DOHH2 (cell line): Measurements from ENCODE around the gene EBF3.

Experiments used
- H3F3A ChIP-seq: fragments of 200-600 bp; sonication (generic), shearing (Covaris generic); 2 replicates; pipeline ENCODE4 v1.6.0; 2016; ENCODE audit warnings: antibody characterized with exemption, mild to moderate bottlenecking; ENCODE audit not compliant: control insufficient read depth, insufficient read depth
- H3K27ac ChIP-seq: fragments of 200-600 bp; sonication (generic); 2 replicates; pipeline ENCODE4 v1.5.1; 2014; ENCODE audit warnings: low read depth, mild to moderate bottlenecking, low read length, moderate library complexity
- H3K27me3 ChIP-seq: fragments of 200-600 bp; sonication (generic); 2 replicates; pipeline ENCODE4 v1.6.1; 2014; ENCODE audit warnings: mild to moderate bottlenecking, low read length, mixed read lengths; ENCODE audit not compliant: control insufficient read depth
- H3K36me3 ChIP-seq: fragments of 200-600 bp; sonication (generic); 2 replicates; pipeline ENCODE4 v1.6.1; 2014; ENCODE audit warnings: mild to moderate bottlenecking, low read length, moderate library complexity, mixed read lengths; ENCODE audit not compliant: control insufficient read depth
- H3K4me1 ChIP-seq: fragments of 200-600 bp; sonication (generic); 2 replicates; pipeline ENCODE4 v1.6.1; 2014; ENCODE audit warnings: mild to moderate bottlenecking, low read length, mixed read lengths; ENCODE audit not compliant: control insufficient read depth
- H3K4me2 ChIP-seq: fragments of 200-600 bp; sonication (generic); 2 replicates; pipeline ENCODE4 v1.6.0; 2014; ENCODE audit warnings: mild to moderate bottlenecking, low read length, moderate library complexity
- H3K4me3 ChIP-seq: fragments of 200-600 bp; sonication (generic); 2 replicates; pipeline ENCODE4 v1.5.1; 2014; ENCODE audit warnings: mild to moderate bottlenecking, low read length, mixed read lengths
- H3K79me2 ChIP-seq: fragments of 200-600 bp; sonication (generic); 2 replicates; pipeline ENCODE4 v1.6.1; 2014; ENCODE audit warnings: mild to moderate bottlenecking, low read length, mixed read lengths; ENCODE audit not compliant: control insufficient read depth
- H3K9me2 ChIP-seq: fragments of 200-600 bp; sonication (generic); replicated peaks from 2 replicates; pipeline ENCODE4 v1.6.1; 2014; ENCODE audit warnings: mild to moderate bottlenecking, low read length, mixed read lengths; ENCODE audit not compliant: control insufficient read depth
- H3K9me3 ChIP-seq: fragments of 200-600 bp; sonication (generic); 2 replicates; pipeline ENCODE4 v1.6.1; 2014; ENCODE audit warnings: antibody characterized with exemption, low read length, mixed read lengths; ENCODE audit not compliant: control insufficient read depth, insufficient read depth
- H4K20me1 ChIP-seq: fragments of 200-600 bp; sonication (generic); 2 replicates; pipeline ENCODE4 v1.6.0; 2014; ENCODE audit warnings: low read depth, mild to moderate bottlenecking, antibody characterized with exemption, low read length, moderate library complexity; ENCODE audit not compliant: control insufficient read depth, insufficient read depth
- CTCF ChIP-seq: fragments of 200-600 bp; sonication (generic); IDR thresholded peaks from one replicate; pipeline ENCODE4 v1.5.1; 2014; ENCODE audit warnings: antibody characterized with exemption, mild to moderate bottlenecking, low read depth, low read length; ENCODE audit not compliant: poor library complexity, severe bottlenecking
- EZH2phosphoT487 ChIP-seq: fragments of 200-600 bp; sonication (generic); IDR thresholded peaks from 2 replicates; pipeline ENCODE4 v1.6.1; 2017; ENCODE audit warnings: borderline replicate concordance, mild to moderate bottlenecking, antibody characterized with exemption, low read length, moderate library complexity, mixed read lengths

Gene EBF3

DNA sequence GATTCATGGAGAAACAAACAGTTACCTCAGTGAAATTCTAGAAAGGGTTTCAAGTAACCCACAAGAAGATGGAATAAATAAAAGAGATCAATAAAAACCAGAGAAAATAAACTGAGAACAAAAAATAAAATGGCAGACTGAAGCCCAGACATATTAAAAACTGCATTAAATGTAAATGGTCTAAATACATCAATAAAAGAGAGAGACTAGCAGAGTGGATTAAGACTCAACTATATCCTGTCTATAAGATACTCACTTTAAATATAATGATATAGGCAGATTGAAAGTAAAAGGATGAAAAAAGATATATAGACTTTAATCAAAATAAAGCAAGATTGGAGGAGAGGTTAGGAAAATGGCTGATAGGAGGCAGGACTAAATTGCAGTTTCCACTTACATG is 18.8 kb upstream of the EBF3 start:
- H3K79me2 ChIP-seq = no peaks in the 10 kb centered on the region
- no peaks in the 10 kb centered on the region for H3F3A ChIP-seq
- H3K4me1 ChIP-seq = no peaks in the 10 kb centered on the region
- no peaks in the 10 kb centered on the region for H4K20me1 ChIP-seq
- H3K9me3 ChIP-seq = peaks cover 3% of the 10 kb centered on the region; the same call in 1 of the 2 replicates
- H3K4me2 ChIP-seq = no peak overlapping the region
- H3K36me3 ChIP-seq = no peaks in the 10 kb centered on the region
- no peak for TF ChIP-seq EZH2phosphoT487
- no peak for TF ChIP-seq CTCF
- H3K27ac ChIP-seq = no peak overlapping the region
- no peaks in the 10 kb centered on the region for H3K27me3 ChIP-seq
- no peaks in the 10 kb centered on the region for H3K9me2 ChIP-seq
- no peak overlapping the region for H3K4me3 ChIP-seq

DNA sequence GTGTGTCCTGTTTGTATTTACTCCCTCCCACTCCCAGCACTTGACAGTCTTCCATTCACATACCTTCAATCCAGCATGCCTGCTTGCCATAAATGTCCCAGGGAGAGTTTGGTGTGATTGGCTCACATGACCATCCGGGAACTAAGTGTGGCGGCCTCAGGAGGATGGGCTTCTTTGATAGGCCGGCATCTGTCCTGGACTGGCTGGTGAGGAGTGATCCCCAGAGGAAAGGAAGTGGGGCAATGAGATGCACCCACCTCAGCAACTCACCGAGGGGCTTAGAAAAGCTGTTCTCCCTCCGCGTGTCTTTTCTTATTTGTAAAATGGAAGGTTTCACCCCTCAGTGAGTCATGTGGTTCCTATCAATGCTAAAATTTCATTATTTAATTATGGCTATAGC is 14.9 kb upstream of the EBF3 start:
- no peak for TF ChIP-seq EZH2phosphoT487
- no peak for TF ChIP-seq CTCF
- H3K4me2 ChIP-seq = no peak overlapping the region
- H3K4me3 ChIP-seq = no peak overlapping the region
- H3K9me3 ChIP-seq = peaks cover 3% of the 10 kb centered on the region; the same call in 1 of the 2 replicates
- no peaks in the 10 kb centered on the region for H3K79me2 ChIP-seq
- H3K27me3 ChIP-seq = no peaks in the 10 kb centered on the region
- no peak overlapping the region for H3K27ac ChIP-seq
- no peaks in the 10 kb centered on the region for H4K20me1 ChIP-seq
- H3K4me1 ChIP-seq = no peaks in the 10 kb centered on the region
- H3K9me2 ChIP-seq = no peaks in the 10 kb centered on the region
- no peaks in the 10 kb centered on the region for H3F3A ChIP-seq
- no peaks in the 10 kb centered on the region for H3K36me3 ChIP-seq

DNA sequence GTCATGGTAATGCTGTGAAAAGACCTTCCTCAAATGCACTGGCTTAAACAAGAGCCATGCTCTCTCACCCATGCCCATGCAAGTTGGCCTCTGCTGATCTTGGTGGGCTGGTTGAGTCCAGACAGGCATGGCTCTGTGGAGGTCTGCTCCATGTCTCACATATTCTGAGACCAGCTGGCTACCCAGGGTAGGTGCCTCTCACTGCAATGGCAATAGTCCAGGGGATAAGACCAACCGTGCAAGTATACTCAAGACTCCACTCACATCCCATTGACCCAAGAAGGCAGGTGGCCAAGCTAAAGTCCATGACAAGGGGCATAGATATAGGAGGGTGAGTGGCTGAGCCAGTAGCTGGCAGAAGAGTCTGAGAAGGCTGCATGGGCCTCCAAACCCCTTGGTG is 14.2 kb upstream of the EBF3 start:
- H3K9me3 ChIP-seq = peaks cover 3% of the 10 kb centered on the region; the same call in 1 of the 2 replicates
- no peak overlapping the region for H3K27ac ChIP-seq
- TF ChIP-seq CTCF = no peak
- no peak for TF ChIP-seq EZH2phosphoT487
- H3F3A ChIP-seq = no peaks in the 10 kb centered on the region
- no peaks in the 10 kb centered on the region for H3K79me2 ChIP-seq
- no peaks in the 10 kb centered on the region for H3K9me2 ChIP-seq
- H3K4me2 ChIP-seq = no peak overlapping the region
- H3K36me3 ChIP-seq = no peaks in the 10 kb centered on the region
- no peaks in the 10 kb centered on the region for H4K20me1 ChIP-seq
- H3K4me1 ChIP-seq = no peaks in the 10 kb centered on the region
- H3K4me3 ChIP-seq = no peak overlapping the region
- no peaks in the 10 kb centered on the region for H3K27me3 ChIP-seq

- Histone ChIP-seq H3K4me3 (no peak overlapping the region), H3K9me2 (no peaks in the 10 kb centered on the region), H3K27me3 (no peaks in the 10 kb centered on the region), H3K4me1 (no peaks in the 10 kb centered on the region), H3F3A (no peaks in the 10 kb centered on the region), H3K9me3 (0 out of 2 replicates have a peak, but pooled peaks cover 3% of the 10 kb centered on the region), H3K27ac (no peak overlapping the region), H4K20me1 (no peaks in the 10 kb centered on the region), H3K36me3 (no peaks in the 10 kb centered on the region), H3K79me2 (no peaks in the 10 kb centered on the region), H3K4me2 (no peak overlapping the region)
- TF ChIP-seq EZH2phosphoT487 (no peak), CTCF (no peak)
Measured at GRCh38 chr10:129977794-129978193, 13.7 kb upstream of the EBF3 start.
